Stimulated activated CD4-positive, alpha-beta T cell treated with anti-CD3 and anti-CD28 coated beads, Interleukin-4, amount 100 ng/mL, for 24 hours (primary cell): ENCODE data around the gene KY.

Experiments used
- DNase-seq: peaks from one replicate; pipeline ENCODE4 v3.0.0-alpha.2; 2020

The KY gene

DNA sequence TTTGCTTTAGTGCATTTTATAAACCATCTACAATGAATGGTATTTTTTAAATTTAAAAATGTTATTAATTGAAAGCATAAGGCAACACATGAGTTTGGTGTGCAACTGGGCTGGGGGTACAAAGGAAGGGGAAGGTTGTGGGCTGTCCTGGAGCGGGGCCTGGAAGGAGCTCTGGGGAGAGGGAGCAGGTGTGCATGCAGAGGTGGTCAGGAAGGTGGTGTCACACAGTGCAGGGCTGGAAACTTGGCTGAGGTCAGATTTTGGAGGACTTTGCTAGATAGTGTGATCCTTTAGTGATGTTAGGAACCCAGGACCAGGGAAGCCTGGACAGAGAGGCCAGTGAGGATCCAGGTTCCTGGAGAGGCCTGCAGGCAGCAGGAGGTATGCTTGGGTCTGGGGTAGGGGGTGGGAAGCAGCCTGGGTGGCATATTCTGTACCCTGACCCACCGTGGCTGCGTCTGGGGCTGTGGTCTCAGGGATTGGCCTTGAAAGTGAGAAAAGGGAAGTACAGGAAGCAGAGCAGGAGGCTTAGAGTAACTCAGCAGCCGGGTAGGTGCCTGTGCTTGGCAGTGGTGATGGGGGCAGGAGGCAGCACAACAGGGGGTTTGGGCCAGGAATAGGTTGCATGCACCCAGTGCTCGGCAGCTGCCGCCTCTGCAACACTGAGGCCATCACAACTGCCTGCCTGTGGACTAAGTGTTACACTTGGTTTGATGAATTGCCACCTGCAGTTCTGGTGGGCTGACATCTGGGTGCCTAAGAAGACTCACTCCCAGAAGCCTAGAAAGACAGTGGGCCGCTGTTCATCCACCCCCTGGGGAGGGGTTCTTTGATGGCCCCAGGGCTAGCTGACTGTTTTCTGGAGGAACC, 33.0 kb downstream of the KY start:
- no peak for DNase-seq

DNA sequence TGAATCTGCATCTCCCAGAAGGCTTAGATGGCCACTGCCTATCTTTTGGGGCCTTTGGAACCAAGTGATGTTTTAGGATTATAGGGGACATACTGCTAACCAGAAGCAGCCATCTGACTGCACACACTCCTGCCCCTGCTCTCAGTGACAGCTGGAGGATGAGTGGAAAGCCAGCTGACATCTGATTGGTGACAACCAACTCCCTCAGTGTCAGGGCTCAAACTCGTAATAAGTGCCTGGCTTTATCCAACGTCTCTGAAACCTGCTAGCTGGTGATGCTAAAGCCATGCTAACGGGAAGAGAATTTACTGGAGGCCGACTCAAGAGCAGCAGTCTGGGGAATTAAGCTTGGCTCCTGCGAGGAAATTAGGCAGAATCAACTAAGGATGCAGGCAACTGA, 35.1 kb downstream of the KY start:
- DNase-seq: no peak

DNA sequence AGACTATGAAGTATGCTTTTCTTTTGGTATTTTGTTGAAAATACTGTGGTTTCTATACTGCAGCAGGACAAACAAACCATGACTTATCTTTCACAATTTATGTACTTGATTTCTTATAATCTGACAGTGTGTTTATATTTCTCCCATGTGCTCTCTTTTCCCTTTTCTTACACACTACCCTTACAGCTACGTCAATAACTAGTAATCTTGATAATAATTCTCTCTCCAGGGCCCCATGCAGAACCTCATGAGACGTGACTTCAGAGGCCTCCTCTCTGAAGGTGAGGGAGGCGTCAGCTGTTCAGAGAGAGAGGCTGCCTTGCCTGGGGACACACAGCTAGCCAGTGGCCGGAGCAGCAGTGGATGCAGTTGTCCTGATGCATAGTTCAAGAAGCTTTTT, 35.9 kb downstream of the KY start:
- DNase-seq: no peak

DNA sequence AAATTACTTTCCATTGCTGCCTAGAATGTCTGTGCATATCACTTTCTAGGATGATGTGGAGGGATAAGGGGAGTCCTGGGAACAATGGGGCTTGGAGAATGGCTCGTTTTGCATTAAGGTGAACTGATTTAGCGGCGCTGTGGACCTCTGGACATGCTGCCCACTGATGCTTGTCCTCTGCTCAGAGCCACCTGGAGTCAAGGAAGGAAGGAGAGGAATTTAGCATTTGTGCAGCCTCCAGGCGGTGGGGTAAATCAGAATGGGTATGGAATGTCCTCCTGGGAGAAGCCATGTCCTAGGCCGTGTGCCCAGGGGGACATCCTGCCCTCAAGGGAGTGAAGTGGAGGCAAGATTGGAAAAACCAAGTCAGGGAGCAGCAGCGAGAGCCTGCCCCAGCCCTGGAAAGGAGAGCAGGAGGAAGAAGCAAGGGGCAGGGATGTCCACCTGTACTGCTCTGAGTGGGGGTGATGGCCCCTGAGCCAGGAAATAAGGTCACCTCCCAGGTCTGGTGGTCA, 37.8 kb downstream of the KY start:
- no peak for DNase-seq

DNA sequence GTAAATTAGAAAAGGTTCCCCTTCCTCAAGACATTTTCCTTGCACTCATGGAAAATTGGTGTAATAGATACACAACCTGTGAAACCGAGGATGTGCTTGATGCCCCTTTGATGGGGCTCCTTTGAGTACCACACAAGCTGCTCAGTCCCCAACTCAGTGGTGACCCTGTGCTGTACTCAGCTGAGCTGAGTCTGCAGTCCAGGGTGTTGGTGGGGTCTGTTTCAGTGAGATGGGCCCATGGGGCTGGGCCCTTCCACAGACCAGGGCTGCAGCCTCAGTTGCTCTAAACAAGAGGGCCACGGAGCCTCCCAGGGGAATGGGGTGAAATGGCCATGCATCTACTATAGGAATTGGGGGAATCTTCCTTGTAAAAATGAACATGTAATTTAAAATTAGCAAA, 39.3 kb downstream of the KY start:
- DNase-seq: no peak

DNA sequence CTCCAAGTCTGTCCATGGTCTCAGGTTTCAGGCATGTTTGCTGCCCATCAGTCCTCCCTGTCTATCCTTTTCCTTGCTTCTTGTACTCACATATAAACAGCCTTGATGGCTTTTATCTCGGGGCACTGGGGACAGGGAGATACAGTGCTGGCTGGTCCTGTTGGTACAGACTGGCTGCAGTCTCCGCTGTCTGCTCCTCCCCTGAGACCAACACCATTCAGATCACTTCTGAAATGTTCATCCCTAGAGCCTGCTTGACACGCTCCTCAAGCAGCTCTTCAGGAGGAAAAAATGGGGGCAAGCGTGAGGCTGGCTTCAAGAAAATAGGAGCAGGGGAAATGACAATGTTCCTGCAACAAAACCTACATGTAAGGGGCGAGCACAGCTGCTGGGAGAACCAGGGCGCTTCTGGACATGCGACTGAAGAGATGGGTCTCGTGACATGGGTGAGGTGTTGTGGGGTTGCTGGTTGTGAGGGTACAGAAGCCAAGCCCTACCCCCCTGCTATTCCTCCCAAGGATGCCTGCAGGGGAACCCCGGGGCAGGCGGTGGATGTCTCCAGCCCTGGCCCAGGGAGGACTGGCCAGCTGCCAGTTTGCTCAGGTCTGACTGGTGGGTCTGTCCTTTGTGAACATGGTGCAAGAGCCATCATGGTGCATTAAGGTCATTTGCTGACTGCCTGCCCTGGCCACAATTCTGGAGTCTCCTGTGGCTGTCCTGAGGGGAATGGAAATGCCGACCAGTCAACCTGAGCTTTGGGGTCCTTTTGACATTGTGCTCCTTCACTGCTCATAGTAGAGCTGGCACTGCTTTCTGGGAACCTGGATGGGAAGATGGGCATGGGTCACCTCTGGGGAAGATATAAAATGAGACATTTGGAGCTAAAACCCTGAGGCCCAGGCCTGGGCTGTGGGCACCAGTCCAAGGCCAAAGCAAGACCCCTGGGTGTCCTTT, 40.1 kb downstream of the KY start:
- no peak for DNase-seq

DNA sequence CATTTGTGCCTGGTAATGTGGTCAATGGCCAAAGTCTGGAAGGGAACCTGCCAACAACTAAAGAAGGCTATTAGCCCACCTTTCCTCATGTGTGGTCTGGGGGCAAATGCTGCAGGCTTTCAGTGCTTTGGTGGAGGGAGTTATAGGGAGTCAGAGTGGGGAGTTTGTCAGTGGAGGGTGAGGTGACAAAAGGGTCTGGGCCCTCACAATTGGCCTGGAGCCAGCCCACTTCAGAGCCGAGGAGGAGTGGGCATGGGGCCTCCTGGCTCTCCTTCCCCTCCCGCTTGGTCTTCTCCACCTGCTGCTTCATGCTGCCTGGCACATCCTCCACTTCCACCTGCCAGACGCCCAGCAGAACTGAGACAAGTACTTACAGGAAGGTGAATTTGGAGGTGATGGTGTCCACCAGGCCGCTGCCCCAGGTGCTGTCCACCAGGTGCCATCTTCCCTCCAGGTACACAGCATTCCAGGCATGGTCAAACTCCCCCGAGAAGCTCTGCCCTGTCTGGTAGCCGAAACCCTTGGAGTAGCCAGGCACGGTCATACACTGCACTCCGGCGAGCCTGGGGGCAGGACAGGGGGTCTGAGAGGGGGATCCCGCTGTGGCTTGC, 40.9 kb downstream of the KY start:
- no peak for DNase-seq

DNA sequence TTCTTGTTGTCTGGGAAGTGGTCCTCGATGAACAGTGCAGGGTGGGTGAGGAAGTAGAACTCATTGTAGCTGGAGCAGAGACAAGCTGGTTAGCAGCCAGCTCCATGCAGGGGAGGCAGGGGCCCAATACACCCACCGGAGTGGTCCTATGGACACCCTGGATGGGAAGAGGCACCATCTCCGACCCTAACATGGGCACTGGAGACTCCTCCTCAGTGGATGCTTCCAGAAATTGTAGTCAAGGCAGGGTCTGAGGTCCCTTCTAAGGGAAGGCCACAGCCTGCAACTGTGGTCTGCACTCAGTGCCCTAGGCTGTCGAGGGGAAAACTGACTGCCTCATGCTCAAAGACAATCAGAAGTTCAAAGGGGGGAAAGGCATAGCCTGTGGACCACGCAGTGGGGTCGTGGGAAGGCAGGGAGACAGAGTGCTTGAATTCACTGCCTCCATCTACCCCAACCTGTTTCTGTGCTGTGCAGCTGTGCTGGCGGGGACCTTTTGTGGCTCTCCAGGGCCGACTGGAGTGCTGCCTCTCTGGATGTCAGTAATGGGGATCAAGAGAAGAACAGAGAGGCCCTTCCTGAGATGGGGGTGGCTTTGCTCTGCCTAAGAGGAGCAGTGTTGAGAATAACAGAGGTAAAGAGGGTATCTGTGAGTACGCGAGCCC, 41.9 kb downstream of the KY start:
- no peak for DNase-seq

DNA sequence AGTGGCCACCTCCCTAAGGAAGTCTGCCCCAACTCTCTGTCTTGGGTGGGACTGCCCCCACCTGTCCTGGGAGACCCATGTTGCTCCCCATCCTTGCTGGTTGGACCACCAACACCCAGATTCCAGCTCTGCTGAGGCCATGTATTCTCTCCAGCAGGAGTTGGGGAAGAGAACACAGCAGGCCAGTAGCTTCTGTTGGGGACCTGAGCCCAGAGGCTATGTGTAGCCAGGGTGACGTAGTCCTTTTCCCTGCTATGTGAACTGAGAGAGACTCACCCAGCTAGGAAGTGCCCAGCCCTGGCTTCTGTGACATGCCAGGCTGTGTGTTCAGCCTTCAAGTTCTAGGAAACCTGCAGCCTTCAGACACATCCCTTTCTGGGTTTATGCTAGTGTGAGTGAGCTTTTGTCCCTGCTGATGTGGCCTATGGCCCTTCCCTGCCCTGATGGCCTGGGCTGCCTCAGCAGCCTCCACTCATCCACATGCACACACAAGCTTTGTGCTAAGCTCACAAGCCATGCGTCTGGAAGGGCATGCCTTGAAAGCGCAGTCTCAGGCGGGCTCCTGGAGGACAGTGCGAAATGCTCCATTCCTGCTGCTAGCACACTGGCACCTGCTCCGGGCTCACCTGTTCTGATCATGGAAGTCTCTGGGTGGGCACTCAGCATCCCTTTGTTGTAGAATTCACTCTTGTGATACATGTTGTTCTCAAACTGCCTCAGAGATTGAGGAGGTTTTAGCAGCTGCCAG, 42.6 kb downstream of the KY start:
- no peak for DNase-seq

DNA sequence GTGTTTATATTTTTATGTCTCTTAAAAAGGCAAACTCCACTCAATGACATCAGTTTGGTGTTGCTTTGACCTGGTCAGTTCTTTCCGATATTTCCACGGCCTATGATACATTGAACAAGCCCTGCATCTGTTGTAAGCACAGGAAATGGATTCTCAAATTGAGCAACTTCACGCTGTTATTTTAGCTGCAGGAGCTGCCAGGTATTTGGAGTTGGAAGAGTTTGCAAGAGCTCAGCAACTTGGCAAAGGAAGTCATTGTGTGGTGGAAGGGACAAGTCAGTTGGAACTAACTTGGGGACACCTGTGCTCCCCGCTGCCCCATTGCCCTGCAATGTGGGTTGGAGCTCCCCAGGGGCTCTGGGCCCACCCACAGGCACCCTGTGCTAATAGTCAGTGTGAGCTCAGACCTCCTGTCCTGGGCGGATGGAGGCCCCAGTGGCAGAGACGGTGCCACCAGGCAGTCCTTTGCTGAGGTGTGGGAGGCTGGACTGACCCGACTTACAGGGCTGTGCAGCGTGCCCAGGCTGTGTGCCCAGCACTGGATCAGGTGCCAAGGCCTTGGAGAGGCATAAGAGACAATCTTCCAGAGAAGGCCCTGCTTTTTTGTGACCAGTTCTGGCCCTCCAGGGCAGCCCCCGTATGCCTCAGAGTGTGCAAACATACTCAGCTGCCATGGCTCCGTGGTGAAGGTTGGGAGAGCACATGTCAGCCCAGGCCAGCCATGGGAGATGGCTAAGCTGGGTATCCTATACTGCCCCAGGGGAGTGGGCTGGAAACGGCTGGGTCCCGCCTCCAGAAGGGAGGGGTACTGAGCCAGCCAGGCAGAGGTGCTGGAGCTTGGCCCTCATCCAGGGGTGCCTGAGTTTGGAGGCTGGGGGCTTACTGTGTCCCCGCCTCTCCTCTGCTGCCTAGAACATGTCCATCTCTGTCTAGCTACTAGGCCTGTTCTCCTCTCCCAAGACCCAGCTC, 43.5 kb downstream of the KY start:
- DNase-seq: no peak

DNA sequence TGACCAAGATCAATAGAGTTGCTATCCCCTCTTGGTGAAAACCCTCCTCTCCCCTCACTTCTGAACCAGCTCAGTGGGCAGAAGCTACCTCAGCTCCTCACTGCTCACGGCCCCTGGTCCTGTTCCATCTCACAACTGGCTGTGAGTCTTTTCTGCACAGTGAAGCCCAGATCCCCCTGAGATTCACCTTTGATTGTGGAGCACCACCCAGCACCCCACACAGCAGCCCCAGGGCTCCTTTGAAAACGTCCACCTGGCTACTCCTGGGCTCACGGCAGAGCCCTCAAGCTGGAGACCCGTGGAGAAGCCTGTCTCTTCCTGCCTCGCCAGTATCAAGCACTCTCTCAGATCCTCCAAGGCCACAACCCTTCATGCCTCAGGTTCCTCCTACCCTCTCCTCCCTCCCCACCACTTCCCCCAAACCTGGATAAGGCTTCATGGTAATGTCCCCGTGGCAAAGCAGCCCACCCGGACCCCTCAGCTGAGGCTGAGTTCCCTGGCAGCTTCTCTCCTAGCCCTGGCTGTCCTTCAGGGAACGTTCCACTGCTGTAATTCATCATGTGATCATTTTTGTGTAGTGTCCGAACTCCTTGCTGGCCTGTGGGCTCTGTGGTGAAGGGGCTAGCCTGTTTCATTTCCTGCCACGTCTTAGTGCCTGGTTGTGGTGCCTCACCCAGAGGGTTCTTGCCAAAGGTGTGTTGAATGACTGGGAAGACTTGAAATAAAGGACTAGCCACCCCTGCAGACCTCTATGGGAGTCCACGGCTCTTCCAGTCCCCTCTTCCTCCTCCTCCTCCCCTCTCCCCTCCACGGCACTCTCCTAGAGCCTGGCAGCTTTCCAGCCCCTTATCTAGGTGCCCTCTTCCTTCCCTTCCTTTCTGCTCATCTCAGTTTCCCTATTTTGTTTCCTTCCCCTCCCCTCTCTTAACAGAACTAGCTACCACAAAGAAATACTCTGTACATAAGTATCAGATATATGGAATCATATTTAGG, 44.5 kb downstream of the KY start:
- DNase-seq: no peak

DNA sequence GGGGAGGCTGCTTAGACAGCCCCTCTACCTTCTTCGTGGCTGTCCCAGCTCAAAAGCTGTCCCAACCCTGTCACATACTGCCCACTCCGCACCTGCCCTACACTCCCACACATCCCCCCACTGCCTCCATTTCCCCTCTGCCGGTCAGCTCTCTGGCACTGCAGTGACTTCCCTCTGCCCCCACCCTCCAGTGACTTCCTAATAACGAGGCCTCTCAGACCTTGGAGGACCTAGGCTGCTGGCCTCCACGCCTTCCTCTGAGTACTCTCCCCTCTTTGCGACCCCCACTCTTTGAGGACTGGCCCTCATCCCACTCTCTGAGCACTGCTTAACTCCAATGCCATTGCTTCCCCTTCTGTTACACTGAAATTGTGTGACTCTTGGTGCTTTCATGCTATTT, 45.3 kb downstream of the KY start:
- DNase-seq: no peak

DNA sequence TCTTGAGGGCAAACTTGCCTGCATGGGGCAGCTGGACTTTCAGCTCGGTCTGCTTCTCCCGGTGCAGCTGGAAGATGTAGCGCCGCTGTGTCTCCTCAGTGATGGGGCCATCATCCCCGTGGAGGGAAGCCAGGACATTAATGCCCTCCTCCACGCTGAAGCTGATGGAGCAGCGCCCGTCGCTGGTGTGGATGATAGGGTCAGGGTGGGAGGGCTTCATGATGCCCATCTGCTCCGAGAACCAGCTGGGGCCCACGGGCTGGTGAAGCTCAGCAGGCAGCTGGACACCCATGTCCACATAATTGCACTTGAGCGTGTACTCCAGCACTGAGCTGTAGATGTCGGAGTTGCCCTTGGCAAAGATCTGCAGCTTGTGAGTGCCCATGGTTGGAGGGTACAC, 46.9 kb downstream of the KY start:
- no peak for DNase-seq

DNA sequence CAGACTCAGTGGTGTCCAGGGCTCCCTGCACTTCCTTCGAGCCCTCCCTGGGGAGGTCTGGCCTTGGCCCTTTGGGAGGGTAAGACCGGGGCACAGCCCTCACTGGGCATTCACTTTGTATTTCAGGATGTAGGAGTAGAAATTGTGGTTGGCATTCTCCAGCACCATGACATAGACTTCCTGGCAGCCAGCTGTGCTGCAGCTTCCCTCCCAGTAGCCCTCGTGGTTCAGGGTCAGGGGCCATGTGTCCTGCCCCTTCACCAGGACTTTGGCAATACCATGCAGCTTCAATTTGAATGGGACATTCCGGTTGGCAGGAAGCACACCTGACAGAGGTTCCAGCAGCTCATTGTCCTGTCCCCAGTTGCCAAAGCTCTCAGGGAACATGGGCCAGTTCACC, 47.3 kb downstream of the KY start:
- no peak for DNase-seq

DNA sequence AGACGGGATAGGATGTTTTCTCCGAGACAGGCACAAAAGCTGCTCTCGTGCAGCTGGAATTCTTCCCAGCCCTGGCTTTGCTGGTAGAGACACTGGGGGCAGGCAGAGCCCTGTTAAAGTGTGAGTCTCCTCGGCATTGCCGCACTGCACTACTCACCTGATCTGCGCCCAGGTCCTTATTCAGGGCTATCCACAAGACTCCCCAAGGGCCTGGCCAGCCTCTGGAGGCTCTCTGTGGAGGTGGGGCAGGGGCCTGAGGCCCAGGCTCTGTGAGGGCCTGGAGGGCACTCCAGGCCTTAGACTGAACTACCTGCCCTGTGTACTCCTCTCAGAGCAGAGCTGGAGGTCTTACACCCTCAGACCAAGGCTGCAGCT, 48.4 kb downstream of the KY start:
- no peak for DNase-seq

DNA sequence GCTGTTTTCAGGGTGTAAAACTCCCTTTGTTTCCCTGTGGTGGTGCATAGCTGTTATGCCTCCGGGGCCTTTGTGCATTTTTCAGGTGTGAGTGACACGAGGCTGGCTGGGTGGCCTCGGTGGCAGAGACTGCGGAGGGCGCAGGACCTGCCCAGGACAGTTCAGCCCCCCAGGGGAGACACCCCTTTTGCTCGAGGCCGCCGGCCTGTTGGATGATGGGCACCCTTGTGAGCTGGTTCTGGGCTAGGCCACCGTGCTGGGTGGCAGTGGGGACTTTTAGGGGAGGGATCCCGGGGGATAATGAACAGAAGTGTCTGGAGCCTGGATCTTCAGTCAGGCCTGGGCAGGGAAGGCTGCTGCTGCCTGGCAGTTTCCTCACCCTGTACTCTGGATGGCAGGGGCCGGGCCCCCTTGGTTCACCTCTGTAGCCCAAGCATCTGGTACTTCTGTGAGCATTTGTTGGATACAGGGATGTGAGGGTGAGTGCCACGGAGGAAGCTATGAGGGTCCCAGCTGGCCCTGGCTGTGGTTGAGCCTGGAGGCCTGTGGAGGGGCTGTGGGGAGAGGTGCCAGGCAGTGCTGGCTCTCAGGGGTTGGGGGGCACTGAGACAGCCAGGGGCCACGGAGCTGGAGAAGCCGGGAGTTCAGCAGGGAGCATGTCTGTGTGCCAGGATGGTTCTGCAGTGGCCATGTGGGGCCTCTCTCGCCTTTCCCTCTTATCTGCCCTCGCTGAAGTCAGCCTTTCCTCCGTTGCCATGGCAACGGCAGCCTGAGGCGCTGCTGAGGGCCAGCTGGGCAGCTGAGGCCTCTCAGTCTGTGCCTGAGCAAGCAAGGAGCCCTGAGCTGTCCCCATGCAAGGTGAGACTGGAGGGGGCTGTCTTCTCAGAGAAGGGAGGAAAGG, 49.0 kb downstream of the KY start:
- DNase-seq: no peak

DNA sequence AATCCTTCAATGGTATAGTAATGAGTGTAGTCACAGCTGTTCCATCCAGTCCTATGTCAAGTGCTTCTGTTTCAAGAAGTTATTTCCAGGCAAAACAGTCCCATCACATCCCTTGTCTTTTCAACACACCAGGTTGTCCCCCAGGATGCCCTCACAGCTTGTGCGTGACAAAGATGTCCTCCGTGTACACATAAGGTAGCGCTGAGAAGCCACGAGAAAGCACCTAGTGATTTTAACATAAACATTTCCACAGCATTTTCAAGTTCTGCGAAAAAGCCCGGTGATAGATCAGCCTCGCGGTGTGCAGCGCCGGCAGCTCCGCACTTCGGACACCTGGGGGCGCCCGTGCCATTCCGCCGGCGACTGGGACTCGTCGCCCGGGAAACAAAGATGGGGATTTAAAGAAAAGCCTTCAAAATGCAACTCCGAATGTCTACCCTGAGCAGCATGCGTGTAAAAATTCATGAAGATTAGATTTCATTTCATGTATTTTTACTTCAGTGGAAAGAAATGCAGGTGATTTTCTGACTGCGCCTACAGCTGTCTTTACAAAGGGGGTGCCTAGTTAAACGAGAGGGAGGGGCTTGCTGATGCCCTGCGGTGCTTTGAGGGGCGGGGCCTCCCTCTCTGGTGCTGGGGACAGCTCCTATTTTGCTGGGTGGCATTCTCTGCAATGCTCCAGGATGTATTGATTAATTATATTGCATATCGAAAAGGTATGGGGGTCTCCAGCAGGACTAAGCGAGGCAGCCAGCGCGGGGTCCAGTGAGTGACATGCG, 49.9 kb downstream of the KY start:
- peak; percentile 56 for DNase-seq

DNA sequence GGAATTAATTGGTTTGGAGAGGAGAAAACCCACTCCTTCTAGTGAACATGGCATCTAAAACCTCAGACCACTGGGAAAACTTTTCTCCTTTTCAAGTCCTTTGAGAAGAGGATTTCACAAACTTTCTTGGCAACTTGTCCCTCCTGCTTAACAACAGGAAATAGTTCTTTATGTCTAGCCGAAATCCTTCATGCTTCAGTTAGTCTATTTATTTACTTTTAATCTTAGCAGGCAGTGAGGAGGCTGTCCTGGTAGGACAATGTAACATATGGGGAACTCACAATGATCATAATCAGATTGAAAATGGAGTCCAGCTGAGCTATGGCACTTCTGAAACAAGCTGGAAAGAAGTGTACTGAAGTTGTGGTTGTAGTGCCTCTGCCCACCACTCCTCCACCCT, 50.6 kb downstream of the KY start:
- no peak for DNase-seq
